ENCODE data around the gene SPDYE1. TPM values are rescaled to one million over a fixed set of nuclear protein-coding genes. Genes with fewer than 3 reads are reported as not detected.

The SPDYE1 gene
- total and polyA plus RNA-seq, 2 of the 13 experiments (the other 11 are each of a cell fraction or from before 2014, with no cell fraction given): not detected

DNA sequence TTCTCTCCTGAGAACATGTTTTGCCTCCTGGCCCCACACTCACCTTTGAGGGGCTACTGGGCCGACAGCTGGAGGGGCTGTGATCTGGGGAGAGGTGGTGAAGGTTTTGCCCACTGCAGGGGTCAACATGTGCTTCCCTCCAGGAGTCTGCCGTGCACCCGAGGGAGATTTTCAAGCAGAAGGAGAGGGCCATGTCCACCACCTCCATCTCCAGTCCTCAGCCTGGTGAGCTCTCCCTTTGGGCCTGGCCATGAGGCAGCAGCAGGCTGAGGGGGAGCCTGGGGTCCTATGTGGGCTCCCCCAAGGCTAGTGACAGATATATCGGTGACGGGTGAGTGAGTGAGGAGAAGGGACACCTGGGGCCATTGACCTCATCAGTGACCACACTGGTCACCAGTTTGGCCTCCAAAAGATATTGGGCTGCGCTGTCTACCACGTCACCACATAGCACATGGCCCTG lies 61.1 kb downstream of the SPDYE1 start:
- no peak for ATAC-seq
- Histone ChIP-seq H4K20me1 (ENCODE audit: insufficient read depth, low read length) (no peaks in the 10 kb centered on the region), H3K79me2 (ENCODE audit: insufficient read depth, low read length) (no peaks in the 10 kb centered on the region), H3K27ac (ENCODE audit: extremely low read length, insufficient read depth, low read length) (no peak overlapping the region), H3K9me3 (ENCODE audit: low read length) (no peaks in the 10 kb centered on the region), H3K36me3 (replicated peaks in 1 of 2; ENCODE audit: control insufficient read depth in 1 of 2, insufficient read depth in 2 of 2, low read length in 2 of 2) (peaks cover 26 to 53% of the 10 kb centered on the region in 2 experiments), H3K4me2 (ENCODE audit: low read depth, low read length) (no peak overlapping the region), H2AFZ (ENCODE audit: low read length) (no peak overlapping the region), H3K9ac (ENCODE audit: insufficient read depth, low read depth, low read length) (no peak overlapping the region), H3K4me1 (ENCODE audit: insufficient read depth, low read length) (peaks cover 19% of the 10 kb centered on the region), H3K4me3 (replicated peaks in 1 of 3; ENCODE audit: insufficient read depth in 1 of 3, low read depth in 2 of 3, low read length in 3 of 3) (no peak overlapping the region), H3K27me3 (ENCODE audit: control insufficient read depth in 1 of 2, insufficient read depth in 2 of 2, low read length in 2 of 2) (no peaks in the 10 kb centered on the region)
- POLR2A ChIA-PET: no interaction called here
- in situ Hi-C loops (cut with HindIII; ENCODE audit: extremely low pct_ligation_motif_present, low pct_unique_long_range_greater_than_20kb) (no loop called here), intact Hi-C loops (cut with micrococcal nuclease; ENCODE audit: unreplicated experiment) (no loop called here)
- BruUV-seq (replicated peaks): no TSS peak
- FAIRE-seq: no peak
- 94% methylated on average over 7 of the region's 7 CpGs for WGBS (ENCODE audit: low lambda C conversion rate)
- no peak for DNase-seq (ENCODE audit: low spot score)
- CTCF ChIA-PET (ENCODE audit: low intra/inter-chr PET ratio, low total read pairs): no interaction called here
- TF ChIP-seq, protein P1, sequence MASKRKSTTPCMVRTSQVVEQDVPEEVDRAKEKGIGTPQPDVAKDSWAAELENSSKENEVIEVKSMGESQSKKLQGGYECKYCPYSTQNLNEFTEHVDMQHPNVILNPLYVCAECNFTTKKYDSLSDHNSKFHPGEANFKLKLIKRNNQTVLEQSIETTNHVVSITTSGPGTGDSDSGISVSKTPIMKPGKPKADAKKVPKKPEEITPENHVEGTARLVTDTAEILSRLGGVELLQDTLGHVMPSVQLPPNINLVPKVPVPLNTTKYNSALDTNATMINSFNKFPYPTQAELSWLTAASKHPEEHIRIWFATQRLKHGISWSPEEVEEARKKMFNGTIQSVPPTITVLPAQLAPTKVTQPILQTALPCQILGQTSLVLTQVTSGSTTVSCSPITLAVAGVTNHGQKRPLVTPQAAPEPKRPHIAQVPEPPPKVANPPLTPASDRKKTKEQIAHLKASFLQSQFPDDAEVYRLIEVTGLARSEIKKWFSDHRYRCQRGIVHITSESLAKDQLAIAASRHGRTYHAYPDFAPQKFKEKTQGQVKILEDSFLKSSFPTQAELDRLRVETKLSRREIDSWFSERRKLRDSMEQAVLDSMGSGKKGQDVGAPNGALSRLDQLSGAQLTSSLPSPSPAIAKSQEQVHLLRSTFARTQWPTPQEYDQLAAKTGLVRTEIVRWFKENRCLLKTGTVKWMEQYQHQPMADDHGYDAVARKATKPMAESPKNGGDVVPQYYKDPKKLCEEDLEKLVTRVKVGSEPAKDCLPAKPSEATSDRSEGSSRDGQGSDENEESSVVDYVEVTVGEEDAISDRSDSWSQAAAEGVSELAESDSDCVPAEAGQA (IDR thresholded peaks at IDR 0.05; ENCODE audit: low read depth): no peak
- TF ChIP-seq, protein P1 (CRISPR knock-in tag; IDR thresholded peaks at IDR 0.05; ENCODE audit: borderline replicate concordance): no peak
- TF ChIP-seq GATAD2A (CRISPR knock-in tag; IDR thresholded peaks at IDR 0.05) (no peak), ZNF841 (CRISPR knock-in tag; IDR thresholded peaks at IDR 0.05; ENCODE audit: borderline replicate concordance) (no peak), ZNF136 (CRISPR knock-in tag; IDR thresholded peaks at IDR 0.05; ENCODE audit: low read depth) (no peak), ZNF83 (CRISPR knock-in tag; IDR thresholded peaks at IDR 0.05; ENCODE audit: borderline replicate concordance) (no peak), ZNF256 (CRISPR knock-in tag; conservative IDR thresholded peaks at IDR 0.05) (no peak)
- TF ChIP-seq, protein P2, sequence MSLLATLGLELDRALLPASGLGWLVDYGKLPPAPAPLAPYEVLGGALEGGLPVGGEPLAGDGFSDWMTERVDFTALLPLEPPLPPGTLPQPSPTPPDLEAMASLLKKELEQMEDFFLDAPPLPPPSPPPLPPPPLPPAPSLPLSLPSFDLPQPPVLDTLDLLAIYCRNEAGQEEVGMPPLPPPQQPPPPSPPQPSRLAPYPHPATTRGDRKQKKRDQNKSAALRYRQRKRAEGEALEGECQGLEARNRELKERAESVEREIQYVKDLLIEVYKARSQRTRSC (CRISPR knock-in tag; IDR thresholded peaks at IDR 0.05; ENCODE audit: low read depth): no peak
